GM12801 (cell line): Measurements from ENCODE around the gene ASIC1.

Source experiments
- CTCF ChIP-seq: IDR thresholded peaks from one replicate; pipeline ENCODE4 v1.5.1; 2011; ENCODE audit warnings: control low read depth; ENCODE audit not compliant: insufficient read length; ENCODE audit errors: extremely low read depth

Gene ASIC1

DNA sequence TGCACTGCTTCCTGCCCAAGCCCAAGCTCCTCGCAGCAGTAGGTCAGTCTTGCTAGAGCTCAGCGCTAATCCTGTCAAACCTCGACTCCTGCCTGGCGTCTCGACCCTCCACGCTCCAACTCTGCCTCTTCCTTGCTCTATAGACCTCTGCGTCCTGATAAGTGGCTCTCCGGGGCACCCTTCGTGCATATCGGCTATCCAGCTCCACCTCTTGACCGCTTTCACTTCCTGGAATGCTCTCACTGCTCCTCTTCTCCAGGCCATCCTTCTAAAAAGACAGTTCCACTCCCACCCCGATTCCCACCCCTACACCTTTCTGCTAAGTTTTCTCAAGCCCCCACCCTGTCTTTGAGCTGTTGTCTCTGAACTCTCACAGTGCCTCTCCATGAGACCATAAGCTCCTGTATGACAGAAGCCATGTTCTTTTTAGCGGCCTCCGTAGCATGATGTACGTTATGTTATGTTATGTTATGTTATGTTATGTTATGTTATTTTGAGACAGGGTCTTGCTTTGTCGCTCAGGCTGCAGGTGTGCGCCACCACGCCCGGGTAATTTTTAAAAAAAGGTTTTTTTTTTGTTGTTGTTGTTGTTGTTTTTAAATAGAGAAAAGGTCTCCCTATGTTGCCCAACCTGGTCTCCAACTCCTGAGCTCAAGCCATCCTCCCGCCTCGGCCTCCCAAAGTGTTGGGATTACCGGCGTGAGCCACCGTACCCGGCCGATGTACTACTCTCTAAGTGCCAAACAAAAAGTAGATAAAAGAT lies 55.2 kb downstream of the ASIC1 start:
- no peak for TF ChIP-seq CTCF

DNA sequence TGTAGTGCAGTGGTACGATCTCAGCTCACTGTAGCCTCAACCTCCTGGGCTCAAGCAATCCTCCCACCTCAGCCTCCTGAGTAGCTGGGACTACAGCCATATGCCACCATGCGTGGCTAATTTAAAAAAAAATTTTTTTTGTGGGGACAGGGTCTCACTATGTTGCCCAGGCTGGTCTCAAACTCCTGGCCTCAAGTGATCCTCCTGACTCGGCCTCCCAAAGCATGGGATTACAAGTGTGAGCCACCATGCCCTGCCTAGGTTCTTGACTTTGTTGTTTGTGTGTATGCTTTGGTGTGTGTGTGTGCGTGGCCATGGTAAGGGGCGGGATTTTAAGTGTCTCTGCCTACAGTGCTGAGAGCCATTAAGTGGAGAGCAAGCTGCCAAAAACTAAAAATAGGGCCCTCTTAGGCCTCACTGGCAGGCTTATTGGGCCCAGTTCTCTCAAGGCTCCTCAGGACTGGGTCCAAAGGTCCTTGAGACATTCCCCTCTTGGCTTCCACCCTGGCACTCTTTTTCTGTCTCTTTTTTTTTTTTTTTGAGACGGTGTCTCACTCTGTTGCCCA lies 59.7 kb downstream of the ASIC1 start:
- no peak for TF ChIP-seq CTCF

DNA sequence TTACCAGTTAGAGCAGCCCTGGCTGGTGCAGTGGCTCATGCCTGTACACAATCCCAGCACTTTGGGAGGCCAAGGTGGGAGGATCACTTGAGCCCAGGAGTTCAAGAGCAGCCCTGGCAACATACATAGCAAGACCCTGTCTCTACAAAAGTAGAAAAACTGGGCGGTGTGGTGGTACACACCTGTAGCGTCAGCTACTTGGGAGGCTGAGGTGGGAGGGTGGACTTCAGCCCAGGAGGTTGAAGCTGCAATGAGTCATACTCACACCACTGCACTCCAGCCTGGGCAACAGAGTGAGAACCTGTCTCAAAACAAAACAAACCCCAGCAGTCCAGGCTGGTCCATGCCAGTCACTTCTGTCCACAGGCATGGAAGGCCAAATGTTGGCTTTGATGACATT lies 62.0 kb downstream of the ASIC1 start:
- no peak for TF ChIP-seq CTCF

- no peak for TF ChIP-seq CTCF
Measured at GRCh38 chr12:50120521-50120920, 63.1 kb downstream of the ASIC1 start.

- no peak for TF ChIP-seq CTCF
Measured at GRCh38 chr12:50120953-50121352, 63.6 kb downstream of the ASIC1 start.

- TF ChIP-seq CTCF = no peak
Measured at GRCh38 chr12:50121641-50122040, 64.2 kb downstream of the ASIC1 start.

DNA sequence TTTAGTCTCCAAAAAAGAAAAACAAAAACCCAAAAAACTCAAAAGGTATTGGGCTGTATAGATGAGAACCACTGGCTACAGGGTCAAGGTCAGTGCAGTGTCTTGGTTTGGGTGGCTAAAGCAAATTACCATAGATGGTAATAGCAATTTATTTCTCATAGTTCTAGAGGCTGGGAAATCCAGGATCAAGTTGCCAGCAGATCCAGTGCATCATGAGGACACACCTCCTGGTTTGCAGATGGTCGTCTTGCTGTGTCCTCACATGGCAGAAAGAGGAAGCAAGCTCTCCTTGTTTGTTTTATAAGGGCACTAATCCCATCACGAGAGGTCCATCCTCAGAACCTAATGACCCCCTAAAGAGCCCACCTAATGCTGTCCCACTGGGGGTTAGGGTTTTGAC lies 65.8 kb downstream of the ASIC1 start:
- no peak for TF ChIP-seq CTCF

DNA sequence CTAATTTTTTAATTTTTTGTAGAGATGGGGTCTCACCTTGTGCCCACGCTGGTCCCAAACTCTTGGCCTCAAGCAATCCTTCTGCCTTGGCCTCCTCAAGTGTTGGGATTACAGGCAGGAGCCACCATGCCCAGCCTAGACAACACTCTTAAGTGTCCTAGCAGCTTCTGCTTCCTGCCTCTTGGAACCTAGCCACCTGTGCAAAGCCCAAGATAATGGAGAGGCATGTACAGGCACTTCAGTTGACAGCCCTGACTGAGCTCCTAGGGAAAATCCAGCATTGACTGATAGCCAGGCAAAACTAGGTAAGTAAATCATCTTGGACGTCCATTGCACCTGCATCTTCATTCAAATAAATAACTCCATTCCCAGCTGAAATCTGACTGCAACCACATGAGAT lies 70.2 kb downstream of the ASIC1 start:
- TF ChIP-seq CTCF = no peak
